Fibroblast of villous mesenchyme (primary cell): Measurements from ENCODE around the gene SLCO1B3. TPM values are rescaled to one million over a fixed set of nuclear protein-coding genes. Genes with fewer than 3 reads are reported as not detected.

Experiments used
- DNase-seq: peaks from one replicate; pipeline ENCODE4 v3.0.0-alpha.2; 2010; ENCODE audit warnings: low read depth
- H3K4me3 ChIP-seq: 2 replicates; pipeline ENCODE4 v1.5.1; 2011; ENCODE audit warnings: low read depth, mild to moderate bottlenecking, low read length
- CTCF ChIP-seq: IDR thresholded peaks from 2 replicates; pipeline ENCODE4 v1.5.1; 2012; ENCODE audit warnings: low read depth, mild to moderate bottlenecking, low read length; ENCODE audit not compliant: insufficient read depth
- total RNA-seq: library from RNA; depleted of rRNA; stranded (reverse); fragments of >200 nt; gene quantifications from 2 replicates; pipeline ENCODE4 v1.2.3, GENCODE V29; 2012

The SLCO1B3 gene
- total RNA-seq, 1 donor = not detected

- no peak for DNase-seq
- no peak overlapping the region for H3K4me3 ChIP-seq
- TF ChIP-seq CTCF = no peak
Measured at GRCh38 chr12:20822415-20822814, 11.9 kb downstream of the SLCO1B3 start.

DNA sequence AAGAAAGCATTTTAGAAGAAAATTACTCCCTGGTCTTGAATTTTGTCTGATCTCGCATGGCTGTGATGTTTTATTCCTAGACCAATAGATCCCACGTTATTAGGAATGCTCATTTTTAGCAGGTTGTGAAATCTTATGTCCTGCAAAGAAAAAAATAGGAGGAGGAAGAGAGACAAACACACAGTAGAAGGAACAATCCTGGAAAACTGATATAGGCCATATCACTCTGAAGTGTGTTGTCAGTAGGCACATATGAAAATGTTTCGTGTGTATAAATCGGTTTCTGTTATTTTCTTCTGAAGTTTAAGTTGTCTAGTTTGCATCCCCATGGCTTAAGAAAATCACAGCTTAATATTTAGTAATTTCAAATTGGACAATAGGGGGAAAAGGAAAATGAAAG, 12.4 kb downstream of the SLCO1B3 start:
- TF ChIP-seq CTCF = no peak
- H3K4me3 ChIP-seq = no peak overlapping the region
- DNase-seq = no peak

GRCh38 chr12:20829919-20830318, 19.4 kb downstream of the SLCO1B3 start:
- H3K4me3 ChIP-seq = no peak overlapping the region
- no peak for TF ChIP-seq CTCF
- no peak for DNase-seq

- H3K4me3 ChIP-seq = no peak overlapping the region
- DNase-seq = no peak
- TF ChIP-seq CTCF = no peak
Measured at GRCh38 chr12:20830456-20830855, 20.0 kb downstream of the SLCO1B3 start.

GRCh38 chr12:20832911-20833310, 22.4 kb downstream of the SLCO1B3 start:
- no peak overlapping the region for H3K4me3 ChIP-seq
- no peak for DNase-seq
- TF ChIP-seq CTCF = no peak

- DNase-seq = no peak
- no peak overlapping the region for H3K4me3 ChIP-seq
- TF ChIP-seq CTCF = no peak
Measured at GRCh38 chr12:20852649-20853048, 42.1 kb downstream of the SLCO1B3 start.

GRCh38 chr12:20863056-20863455, 52.6 kb downstream of the SLCO1B3 start:
- H3K4me3 ChIP-seq = no peak overlapping the region
- no peak for TF ChIP-seq CTCF
- DNase-seq = no peak
